GM19324 (cell line): ENCODE data around the gene CTNNA2.
"Not testable (repeated sequence)": the region's sequence is repeated elsewhere in the genome, so short reads cannot be mapped to it uniquely, and the experiment has no call there.

Experiments
- ATAC-seq: cut with Tn5 transposase; IDR thresholded peaks from one replicate; pipeline ENCODE4 v1.9.1; 2021; ENCODE audit warnings: mild to moderate bottlenecking, moderate library complexity; ENCODE audit not compliant: unreplicated experiment, low FRiP score

Gene CTNNA2

GRCh38 chr2:80012061-80012460, 499.2 kb downstream of the CTNNA2 start:
- no peak for ATAC-seq

GRCh38 chr2:80014637-80015036, 501.8 kb downstream of the CTNNA2 start:
- no peak for ATAC-seq

- ATAC-seq, result no peak
Measured at GRCh38 chr2:80016171-80016570, 503.3 kb downstream of the CTNNA2 start.

- no peak for ATAC-seq
Measured at GRCh38 chr2:80019571-80020460, 507.0 kb downstream of the CTNNA2 start.

GRCh38 chr2:80022018-80022417, 509.2 kb downstream of the CTNNA2 start:
- ATAC-seq, result no peak

- no peak for ATAC-seq
Measured at GRCh38 chr2:80026040-80026729, 513.3 kb downstream of the CTNNA2 start.

GRCh38 chr2:80028051-80028450, 515.2 kb downstream of the CTNNA2 start:
- no peak for ATAC-seq

- ATAC-seq, result no peak
Measured at GRCh38 chr2:80028584-80028983, 515.7 kb downstream of the CTNNA2 start.

GRCh38 chr2:80030135-80030534, 517.3 kb downstream of the CTNNA2 start:
- ATAC-seq, result no peak

GRCh38 chr2:80032684-80033083, 519.8 kb downstream of the CTNNA2 start:
- ATAC-seq, result not testable (repeated sequence)

- no peak for ATAC-seq
Measured at GRCh38 chr2:80035749-80036285, 523.0 kb downstream of the CTNNA2 start.

- ATAC-seq, result no peak
Measured at GRCh38 chr2:80037310-80037709, 524.5 kb downstream of the CTNNA2 start.

GRCh38 chr2:80040226-80040625, 527.4 kb downstream of the CTNNA2 start:
- ATAC-seq, result no peak

- no peak for ATAC-seq
Measured at GRCh38 chr2:80042635-80043034, 529.8 kb downstream of the CTNNA2 start.

- ATAC-seq, result no peak
Measured at GRCh38 chr2:80048296-80048695, 535.4 kb downstream of the CTNNA2 start.

GRCh38 chr2:80050246-80050645, 537.4 kb downstream of the CTNNA2 start:
- no peak for ATAC-seq

- no peak for ATAC-seq
Measured at GRCh38 chr2:80053522-80054345, 540.9 kb downstream of the CTNNA2 start.

- no peak for ATAC-seq
Measured at GRCh38 chr2:80054346-80054675, 541.5 kb downstream of the CTNNA2 start.

- ATAC-seq, result no peak
Measured at GRCh38 chr2:80057956-80058355, 545.1 kb downstream of the CTNNA2 start.

GRCh38 chr2:80058562-80058961, 545.7 kb downstream of the CTNNA2 start:
- ATAC-seq, result no peak

GRCh38 chr2:80059447-80059846, 546.6 kb downstream of the CTNNA2 start:
- ATAC-seq, result no peak
